NK-92 (cell line): ENCODE data around the gene CLCN1.

Experiments
- DNase-seq: peaks from one replicate; lab custom pipeline; 2025; ENCODE audit not compliant: unreplicated experiment; lab: John Stamatoyannopoulos, UW

CLCN1 gene

DNA sequence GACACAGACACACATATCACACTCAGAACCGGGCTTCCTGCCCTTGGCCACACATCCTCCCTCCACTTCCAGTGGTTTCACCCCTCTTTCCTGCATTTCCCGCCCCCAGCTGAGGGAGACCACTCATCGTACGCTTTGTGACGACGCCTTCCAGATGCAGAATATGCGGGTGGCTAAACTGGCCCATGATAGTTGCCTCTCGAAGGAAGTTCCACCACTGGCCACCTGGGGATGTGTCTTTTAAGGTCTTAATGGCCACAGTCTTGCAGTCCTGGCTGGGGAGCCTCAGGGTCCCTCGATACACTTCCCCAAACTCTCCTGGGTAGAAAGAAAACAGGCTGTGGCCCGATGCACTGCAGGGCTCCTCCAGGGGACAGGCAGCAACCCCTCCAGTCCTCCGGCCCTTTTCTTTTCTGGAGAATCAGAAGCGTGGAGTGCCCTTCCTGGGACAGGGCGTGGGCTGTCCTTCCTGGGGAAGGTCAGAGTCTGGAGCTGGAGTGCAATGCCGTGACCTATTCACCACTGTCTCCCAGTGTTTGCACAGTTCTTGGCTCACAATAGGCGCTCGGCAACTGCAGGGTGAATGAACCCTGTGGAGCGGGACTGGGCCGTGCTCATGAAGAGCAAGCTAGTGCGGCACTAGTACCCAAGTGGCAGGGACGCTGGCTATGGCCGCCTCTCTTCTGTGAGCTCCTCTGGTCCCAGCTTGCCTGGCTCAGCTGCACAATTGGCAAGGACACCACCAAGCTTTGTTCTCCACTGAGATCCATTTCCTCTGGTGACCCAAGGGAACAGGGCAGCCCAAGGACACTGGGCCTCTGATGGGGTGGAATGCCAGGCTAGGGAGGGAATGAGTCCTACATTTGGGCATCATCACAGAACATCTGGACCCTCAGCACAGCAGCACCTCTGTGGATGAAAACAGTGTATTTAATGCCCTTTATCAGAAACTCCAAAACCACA is 79.6 kb downstream of the CLCN1 start:
- no peak for DNase-seq

GRCh38 chr7:143396182-143396581 is 80.3 kb downstream of the CLCN1 start:
- DNase-seq = no peak

DNA sequence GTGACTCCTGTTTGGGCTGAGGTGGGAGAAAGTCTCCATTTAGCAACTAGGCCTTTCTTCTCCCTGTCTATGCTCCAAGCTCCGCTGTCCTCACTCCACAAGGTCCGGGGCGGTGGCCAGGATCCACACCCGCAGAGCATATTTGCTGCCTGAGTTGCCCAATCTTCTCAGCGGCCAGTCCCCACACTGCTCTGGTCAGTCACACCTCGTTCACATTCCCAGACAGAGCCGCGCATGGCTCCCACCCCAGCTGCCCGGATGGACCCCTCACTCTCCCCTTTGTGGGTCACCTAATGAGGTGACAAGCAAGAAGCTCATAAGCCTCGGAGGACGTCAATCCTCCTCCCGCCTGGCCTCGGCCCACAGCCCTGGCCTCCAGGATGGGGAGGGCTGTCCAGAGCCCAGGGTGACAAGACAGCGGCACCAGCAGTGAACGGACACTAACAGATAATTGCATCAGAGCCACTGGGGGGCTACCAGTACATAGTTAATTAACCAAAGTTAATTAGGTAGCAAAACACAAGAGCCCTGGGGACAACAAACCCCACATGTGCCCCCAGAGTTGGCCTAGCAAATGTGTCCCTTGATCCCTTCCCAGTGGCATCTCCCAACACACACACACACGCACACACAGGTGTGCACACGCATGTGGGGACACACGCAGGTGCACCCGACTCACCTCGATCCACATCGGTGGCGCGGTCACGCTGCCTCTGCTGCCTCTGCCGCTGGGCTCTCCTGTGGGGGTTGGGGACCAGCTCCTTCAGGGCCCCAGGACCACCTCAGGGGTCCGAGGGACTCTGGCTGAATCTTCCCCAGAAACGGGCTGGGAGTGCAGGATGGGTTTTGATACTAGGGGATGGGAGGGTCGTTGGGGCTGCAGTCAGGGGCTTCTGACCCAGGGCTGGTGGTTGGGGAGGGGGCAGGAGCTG is 81.0 kb downstream of the CLCN1 start:
- DNase-seq = no peak

DNA sequence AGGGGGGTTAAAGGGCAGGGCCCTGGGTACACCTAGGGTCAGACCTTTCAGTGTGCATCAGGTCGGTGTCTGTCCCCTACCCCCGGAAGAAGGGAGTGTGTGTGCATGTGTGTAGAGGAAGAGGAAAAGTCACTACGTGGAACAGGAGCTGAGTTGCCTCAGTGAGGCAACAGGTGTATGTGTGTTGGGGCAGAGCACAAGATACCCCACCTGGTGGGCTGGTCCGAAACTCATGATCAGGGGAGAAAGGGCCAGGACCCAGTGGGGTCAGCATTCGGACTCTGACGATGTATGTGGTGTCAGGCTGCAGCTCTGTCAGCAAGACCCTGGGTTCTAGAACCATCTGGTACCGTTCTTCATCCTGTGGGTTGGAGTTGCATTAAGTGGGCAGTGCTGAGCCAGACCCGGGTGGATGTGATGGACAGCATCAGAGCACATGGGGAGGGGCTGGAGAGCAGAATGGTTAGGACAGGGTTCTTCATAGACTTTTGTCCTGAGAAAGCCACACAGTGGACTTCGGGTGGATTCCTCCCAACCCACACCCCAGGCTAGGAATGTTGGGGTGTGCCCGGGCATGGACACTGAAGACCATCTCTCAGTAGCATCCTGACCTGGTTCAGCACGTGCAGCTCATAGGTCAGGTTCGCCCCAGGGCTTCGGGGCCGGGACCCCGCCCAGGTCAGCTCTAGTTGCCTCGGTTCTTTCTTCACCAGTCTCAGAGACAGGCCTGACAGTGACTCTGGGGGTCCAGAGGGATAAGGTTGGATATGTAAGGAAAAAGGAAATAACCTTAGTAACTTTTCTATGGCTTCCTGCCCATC is 82.0 kb downstream of the CLCN1 start:
- DNase-seq = no peak

DNA sequence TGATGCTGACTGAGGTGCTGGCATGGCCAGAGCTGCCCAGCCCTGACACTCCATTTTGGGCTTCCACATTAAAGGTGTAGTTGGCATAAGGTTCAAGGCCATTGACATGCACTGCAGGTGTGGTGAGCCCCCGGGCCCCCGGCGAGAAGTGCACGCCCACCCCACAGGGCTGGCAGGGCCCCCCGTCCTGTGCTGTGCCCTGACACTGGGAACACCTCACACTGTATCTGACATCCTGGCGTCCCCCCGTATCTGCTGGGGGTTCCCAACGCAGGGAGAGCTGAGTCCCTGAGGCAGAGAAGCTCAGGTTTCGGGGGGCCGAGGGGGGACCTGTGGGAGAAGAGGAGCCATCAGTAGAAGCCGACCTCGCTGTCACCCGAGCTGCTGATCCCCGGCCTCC is 82.7 kb downstream of the CLCN1 start:
- no peak for DNase-seq

- no peak for DNase-seq
Measured at GRCh38 chr7:143399151-143399550, 83.2 kb downstream of the CLCN1 start.

DNA sequence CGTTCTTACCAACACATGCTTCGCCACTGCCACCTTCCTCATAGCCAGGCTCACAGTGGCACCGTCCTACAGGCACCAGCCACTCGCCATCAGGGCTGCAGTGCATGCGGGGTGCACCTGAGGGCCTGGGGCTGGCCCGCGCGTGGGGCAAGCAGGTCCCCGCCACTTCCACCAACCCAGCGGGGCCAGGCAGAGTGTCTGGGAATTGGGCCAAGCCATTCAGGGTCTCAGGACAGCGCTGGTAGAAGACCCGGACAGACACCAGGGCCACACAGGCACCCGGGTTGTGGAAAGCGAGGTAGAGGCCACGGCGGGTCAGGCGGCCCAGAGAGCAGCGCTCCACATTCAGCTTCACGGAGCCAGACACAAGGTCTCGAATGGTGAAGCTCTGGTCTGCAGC is 83.7 kb downstream of the CLCN1 start:
- no peak for DNase-seq

DNA sequence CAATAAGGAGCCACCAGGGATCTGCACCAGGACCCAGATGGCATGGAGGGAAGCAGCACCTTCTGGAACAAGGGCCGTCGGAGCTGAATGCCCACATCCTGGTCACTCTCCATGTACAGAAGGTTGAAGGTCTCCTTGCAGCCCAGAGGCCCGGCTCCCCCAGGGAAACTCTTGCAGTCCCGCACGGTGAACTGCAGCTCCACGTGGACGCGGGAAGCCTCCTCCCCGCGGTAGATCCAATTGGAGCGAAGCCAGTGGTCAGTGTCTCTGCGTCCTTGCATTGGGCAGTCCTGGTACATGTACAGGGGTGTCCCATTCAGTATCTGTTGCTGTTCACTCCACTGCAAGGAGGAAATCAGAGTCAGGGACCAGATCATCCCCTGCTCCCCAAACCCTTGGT is 85.4 kb downstream of the CLCN1 start:
- DNase-seq = no peak
